ENCODE measurements around the gene RTN1.

GRCh38 chr14:59814988-59815387 is 55.6 kb downstream of the RTN1 start:
- TF ChIP-seq EZH2 (IDR thresholded peaks at IDR 0.05; ENCODE audit: low read depth, unreplicated experiment) = no peak
- TF ChIP-seq CTCF (conservative IDR thresholded peaks at IDR 0.05; ENCODE audit: low read depth in 2 of 2) = no peak
- no peak for TF ChIP-seq POLR2AphosphoS5 (IDR thresholded peaks at IDR 0.05; ENCODE audit: low read depth)
- no peak for TF ChIP-seq CREB1 (CRISPR knock-in tag; IDR thresholded peaks at IDR 0.05; ENCODE audit: low read depth)
- no peak for TF ChIP-seq REST (IDR thresholded peaks at IDR 0.05; ENCODE audit: unreplicated experiment)
- TF ChIP-seq ZNF462 (CRISPR knock-in tag; IDR thresholded peaks at IDR 0.05) = no peak
- TF ChIP-seq EZH2phosphoT487 (IDR thresholded peaks at IDR 0.05; ENCODE audit: unreplicated experiment) = no peak
- TF ChIP-seq JUNB (IDR thresholded peaks at IDR 0.05; ENCODE audit: unreplicated experiment) = no peak
- no peak for TF ChIP-seq NANOG (IDR thresholded peaks at IDR 0.05; ENCODE audit: borderline replicate concordance)
- TF ChIP-seq ETS1 (IDR thresholded peaks at IDR 0.05) = no peak
